Myocyte (in vitro differentiated cells): ENCODE measurements around the gene N4BP3. TPM values are rescaled to one million over a fixed set of nuclear protein-coding genes. Genes with fewer than 3 reads are reported as not detected.
"Not testable (repeated sequence)": the region's sequence is repeated elsewhere in the genome, so short reads cannot be mapped to it uniquely, and the experiment has no call there.

Experiments used
- DNase-seq: peaks from one replicate; pipeline ENCODE4 v3.0.0-alpha.2; 2012; ENCODE audit warnings: low read depth
- total RNA-seq: library from RNA; depleted of rRNA; stranded (reverse); fragments of >200 nt; gene quantifications from 2 replicates; pipeline ENCODE4 v1.2.3, GENCODE V29; 2014

N4BP3 gene
- total RNA-seq, 1 donor from 2014 or later = 4.8 TPM

GRCh38 chr5:178121391-178122276 lies 8.3 kb downstream of the N4BP3 start:
- DNase-seq = peak; percentile 63

- no peak for DNase-seq
Observed at GRCh38 chr5:178122346-178122745, 9.0 kb downstream of the N4BP3 start.

GRCh38 chr5:178123094-178123965 lies 10.0 kb downstream of the N4BP3 start:
- DNase-seq = no peak

GRCh38 chr5:178123966-178124925 lies 10.9 kb downstream of the N4BP3 start:
- no peak for DNase-seq

- DNase-seq = no peak
Observed at GRCh38 chr5:178125253-178125906, 12.0 kb downstream of the N4BP3 start.

GRCh38 chr5:178126556-178126955 lies 13.2 kb downstream of the N4BP3 start:
- no peak for DNase-seq

- DNase-seq = not testable (repeated sequence)
Observed at GRCh38 chr5:178127300-178128009, 14.1 kb downstream of the N4BP3 start.

GRCh38 chr5:178129296-178129695 lies 16.0 kb downstream of the N4BP3 start:
- DNase-seq = no peak

GRCh38 chr5:178130234-178130575 lies 16.9 kb downstream of the N4BP3 start:
- not testable (repeated sequence) for DNase-seq

- peak; percentile 83 for DNase-seq
Observed at GRCh38 chr5:178130576-178131445, 17.5 kb downstream of the N4BP3 start, which contains the start of gene RMND5B. TSS of gene RMND5B (plus strand) at chr5:178131014. CDS start at chr5:178138120, 7,106 bp downstream.

GRCh38 chr5:178131446-178131996 lies 18.2 kb downstream of the N4BP3 start:
- no peak for DNase-seq

- no peak for DNase-seq
Observed at GRCh38 chr5:178136990-178137389, 23.7 kb downstream of the N4BP3 start.

GRCh38 chr5:178137991-178138390 lies 24.7 kb downstream of the N4BP3 start:
- DNase-seq = no peak

- DNase-seq = no peak
Observed at GRCh38 chr5:178141550-178141949, 28.2 kb downstream of the N4BP3 start.

- DNase-seq = no peak
Observed at GRCh38 chr5:178142642-178143041, 29.3 kb downstream of the N4BP3 start.

GRCh38 chr5:178143246-178143645 lies 29.9 kb downstream of the N4BP3 start:
- no peak for DNase-seq

GRCh38 chr5:178143901-178144300 lies 30.6 kb downstream of the N4BP3 start:
- DNase-seq = peak; percentile 89
